MM.1S (cell line): ENCODE data around the gene ZBTB26.

Experiments
- DNase-seq: peaks from one replicate; pipeline ENCODE4 v3.0.0-alpha.2; 2015
- H2AFZ ChIP-seq: fragments of 300-600 bp; sonication (generic); 2 replicates; pipeline ENCODE4 v1.6.0; 2016; ENCODE audit warnings: antibody characterized with exemption, low read length
- H3F3A ChIP-seq: fragments of 300-600 bp; sonication (generic); 2 replicates; pipeline ENCODE4 v1.6.1; 2016; ENCODE audit warnings: mild to moderate bottlenecking, antibody characterized with exemption, low read length, moderate library complexity, mixed read lengths; ENCODE audit not compliant: insufficient read depth
- H3K27ac ChIP-seq: fragments of 300-600 bp; sonication (generic); 2 replicates; pipeline ENCODE4 v1.5.1; 2016; ENCODE audit warnings: mild to moderate bottlenecking, low read length
- H3K27me3 ChIP-seq: fragments of 300-600 bp; sonication (generic); replicated peaks from 2 replicates; pipeline ENCODE4 v1.6.0; 2016; ENCODE audit warnings: low read length; ENCODE audit not compliant: insufficient read depth
- H3K36me3 ChIP-seq: fragments of 300-600 bp; sonication (generic); replicated peaks from 2 replicates; pipeline ENCODE4 v1.6.1; 2016; ENCODE audit warnings: mild to moderate bottlenecking, low read length, mixed read lengths; ENCODE audit not compliant: insufficient read depth
- H3K4me1 ChIP-seq: fragments of 300-600 bp; sonication (generic); 2 replicates; pipeline ENCODE4 v1.6.1; 2016; ENCODE audit warnings: low read length, mixed read lengths
- H3K4me2 ChIP-seq: fragments of 300-600 bp; sonication (generic); 2 replicates; pipeline ENCODE4 v1.6.0; 2016; ENCODE audit warnings: low read depth, low read length
- H3K4me3 ChIP-seq: fragments of 300-600 bp; sonication (generic); 2 replicates; pipeline ENCODE4 v1.5.1; 2016; ENCODE audit warnings: low read length, mixed read lengths
- H3K79me2 ChIP-seq: fragments of 300-600 bp; sonication (generic); 2 replicates; pipeline ENCODE4 v1.6.1; 2016; ENCODE audit warnings: mixed run types, low read length, mixed read lengths
- H3K9ac ChIP-seq: fragments of 300-600 bp; sonication (generic); 2 replicates; pipeline ENCODE4 v1.6.1; 2016; ENCODE audit warnings: low read length, mixed read lengths
- H3K9me2 ChIP-seq: fragments of 300-600 bp; sonication (generic); replicated peaks from 2 replicates; pipeline ENCODE4 v1.6.1; 2016; ENCODE audit warnings: mild to moderate bottlenecking, low read length, mixed read lengths; ENCODE audit not compliant: insufficient read depth
- H3K9me3 ChIP-seq: fragments of 300-600 bp; sonication (generic); replicated peaks from 2 replicates; pipeline ENCODE4 v1.6.1; 2016; ENCODE audit warnings: mild to moderate bottlenecking, low read length, mixed read lengths; ENCODE audit not compliant: insufficient read depth
- H4K20me1 ChIP-seq: fragments of 300-600 bp; sonication (generic); 2 replicates; pipeline ENCODE4 v1.6.1; 2016; ENCODE audit warnings: mild to moderate bottlenecking, low read length, moderate library complexity, mixed read lengths; ENCODE audit not compliant: insufficient read depth
- EZH2 ChIP-seq: fragments of 300-600 bp; sonication (generic); optimal IDR thresholded peaks from 2 replicates; pipeline ENCODE3; 2017; ENCODE audit warnings: low read depth, mild to moderate bottlenecking, antibody characterized with exemption, low read length, mixed read lengths
- EZH2phosphoT487 ChIP-seq: fragments of 300-600 bp; sonication (generic); IDR thresholded peaks from 2 replicates; pipeline ENCODE4 v1.6.1; 2018; ENCODE audit warnings: antibody characterized with exemption, low read length
- TF ChIP-seq, protein P1 (sequence below): fragments of 300-600 bp; sonication (generic); IDR thresholded peaks from 2 replicates; pipeline ENCODE4 v1.5.1; 2016; ENCODE audit warnings: antibody characterized with exemption, low read length, mixed read lengths

ZBTB26 gene

DNA sequence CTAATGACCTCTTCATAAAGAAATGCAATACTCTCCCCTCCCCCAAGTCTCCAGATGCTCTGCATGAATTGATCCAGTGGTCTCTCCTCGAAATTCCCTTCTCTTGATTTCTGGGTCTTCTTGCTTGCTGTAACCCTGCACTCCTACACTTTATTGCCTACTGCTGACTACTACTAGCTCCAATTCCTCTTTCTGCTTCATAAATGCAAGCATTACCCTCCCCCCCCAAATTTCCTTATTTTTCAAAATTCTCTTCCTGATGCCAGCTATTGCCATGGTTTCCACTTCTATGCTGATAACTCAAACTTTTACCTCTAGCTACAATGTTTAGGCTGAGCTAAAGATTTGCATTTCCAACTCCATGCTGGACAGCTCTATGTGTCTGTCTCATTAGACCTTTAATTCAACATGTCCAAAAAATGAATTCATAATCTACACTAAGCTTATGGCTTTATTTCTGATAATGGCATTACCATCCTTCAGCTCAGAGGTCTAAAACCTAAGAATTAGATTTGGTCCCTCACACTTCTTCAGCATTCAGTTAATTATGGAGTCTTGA lies 1.4 kb downstream of the ZBTB26 start:
- peak overlapping the region; percentile 57; the same call in 1 of the 2 replicates for H3K4me2 ChIP-seq
- no peak overlapping the region for H3K27ac ChIP-seq
- no peak for DNase-seq
- H4K20me1 ChIP-seq = no peaks in the 10 kb centered on the region
- TF ChIP-seq EZH2 (no peak), EZH2phosphoT487 (no peak)
- TF ChIP-seq, protein P1, sequence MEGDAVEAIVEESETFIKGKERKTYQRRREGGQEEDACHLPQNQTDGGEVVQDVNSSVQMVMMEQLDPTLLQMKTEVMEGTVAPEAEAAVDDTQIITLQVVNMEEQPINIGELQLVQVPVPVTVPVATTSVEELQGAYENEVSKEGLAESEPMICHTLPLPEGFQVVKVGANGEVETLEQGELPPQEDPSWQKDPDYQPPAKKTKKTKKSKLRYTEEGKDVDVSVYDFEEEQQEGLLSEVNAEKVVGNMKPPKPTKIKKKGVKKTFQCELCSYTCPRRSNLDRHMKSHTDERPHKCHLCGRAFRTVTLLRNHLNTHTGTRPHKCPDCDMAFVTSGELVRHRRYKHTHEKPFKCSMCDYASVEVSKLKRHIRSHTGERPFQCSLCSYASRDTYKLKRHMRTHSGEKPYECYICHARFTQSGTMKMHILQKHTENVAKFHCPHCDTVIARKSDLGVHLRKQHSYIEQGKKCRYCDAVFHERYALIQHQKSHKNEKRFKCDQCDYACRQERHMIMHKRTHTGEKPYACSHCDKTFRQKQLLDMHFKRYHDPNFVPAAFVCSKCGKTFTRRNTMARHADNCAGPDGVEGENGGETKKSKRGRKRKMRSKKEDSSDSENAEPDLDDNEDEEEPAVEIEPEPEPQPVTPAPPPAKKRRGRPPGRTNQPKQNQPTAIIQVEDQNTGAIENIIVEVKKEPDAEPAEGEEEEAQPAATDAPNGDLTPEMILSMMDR = no peak
- H3K9ac ChIP-seq = no peak overlapping the region
- no peaks in the 10 kb centered on the region for H3K27me3 ChIP-seq
- H3K9me2 ChIP-seq = no peaks in the 10 kb centered on the region
- 0 out of 2 replicates have a peak, but pooled peaks cover 10% of the 10 kb centered on the region for H3F3A ChIP-seq
- no peaks in the 10 kb centered on the region for H3K36me3 ChIP-seq
- H3K4me1 ChIP-seq = peaks cover 8% of the 10 kb centered on the region; the same call in 1 of the 2 replicates
- H3K79me2 ChIP-seq = peaks cover 63% of the 10 kb centered on the region
- no peaks in the 10 kb centered on the region for H3K9me3 ChIP-seq
- H3K4me3 ChIP-seq = no peak overlapping the region
- H2AFZ ChIP-seq = no peak overlapping the region

DNA sequence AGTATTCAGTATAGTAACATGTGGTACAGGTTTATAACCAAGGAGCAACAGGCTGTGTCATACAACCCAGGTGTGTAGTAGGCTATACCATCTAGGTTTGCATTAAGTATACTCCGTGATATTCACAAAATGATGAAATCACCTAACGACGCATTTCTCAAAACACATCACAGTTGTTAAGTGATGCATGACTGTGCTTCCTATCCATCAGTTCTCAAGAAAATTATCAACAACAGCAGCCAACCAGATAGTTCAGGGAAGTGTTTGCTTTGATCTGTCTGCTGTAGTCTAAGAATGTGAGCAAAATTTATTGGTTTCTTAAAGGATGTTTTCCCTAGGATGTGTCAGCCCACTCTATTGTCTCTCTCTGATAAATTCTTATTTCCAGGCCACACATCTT lies 7.4 kb downstream of the ZBTB26 start:
- no peaks in the 10 kb centered on the region for H3K36me3 ChIP-seq
- peaks cover 16% of the 10 kb centered on the region; the same call in 1 of the 2 replicates for H3K79me2 ChIP-seq
- H3K4me2 ChIP-seq = no peak overlapping the region
- no peaks in the 10 kb centered on the region for H3F3A ChIP-seq
- no peaks in the 10 kb centered on the region for H3K9me2 ChIP-seq
- no peak for TF ChIP-seq EZH2phosphoT487
- H3K27me3 ChIP-seq = no peaks in the 10 kb centered on the region
- no peaks in the 10 kb centered on the region for H4K20me1 ChIP-seq
- H3K9me3 ChIP-seq = no peaks in the 10 kb centered on the region
- no peak overlapping the region for H2AFZ ChIP-seq
- H3K4me1 ChIP-seq = no peaks in the 10 kb centered on the region
- no peak overlapping the region for H3K9ac ChIP-seq
- no peak for DNase-seq
- no peak overlapping the region for H3K4me3 ChIP-seq
- no peak overlapping the region for H3K27ac ChIP-seq

DNA sequence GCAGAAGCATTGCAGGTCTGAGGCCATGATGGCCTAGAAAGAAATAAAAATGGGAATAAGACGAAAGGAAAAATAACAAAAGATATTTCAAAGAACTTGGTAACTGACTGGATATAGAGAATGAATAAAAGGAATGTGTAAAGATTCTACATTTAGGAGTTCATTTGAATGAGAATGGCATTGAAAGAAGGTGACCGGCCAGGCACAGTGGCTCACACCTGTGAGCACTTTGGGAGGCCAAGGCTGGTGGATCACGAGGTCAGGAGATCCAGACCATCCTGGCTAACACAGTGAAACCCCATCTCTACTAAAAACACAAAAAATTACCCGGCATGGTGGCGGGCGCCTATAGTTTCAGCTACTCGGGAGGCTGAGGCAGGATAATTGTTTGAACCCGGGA lies 8.6 kb downstream of the ZBTB26 start:
- 0 out of 2 replicates have a peak, but pooled peaks cover 11% of the 10 kb centered on the region for H3K79me2 ChIP-seq
- H3K27me3 ChIP-seq = no peaks in the 10 kb centered on the region
- H3K9ac ChIP-seq = no peak overlapping the region
- DNase-seq = no peak
- H3K4me2 ChIP-seq = no peak overlapping the region
- H2AFZ ChIP-seq = no peak overlapping the region
- no peaks in the 10 kb centered on the region for H3K36me3 ChIP-seq
- H3F3A ChIP-seq = no peaks in the 10 kb centered on the region
- TF ChIP-seq EZH2phosphoT487 (no peak), EZH2 (no peak)
- TF ChIP-seq, protein P1 = no peak
- H3K4me1 ChIP-seq = no peaks in the 10 kb centered on the region
- no peaks in the 10 kb centered on the region for H3K9me2 ChIP-seq
- no peaks in the 10 kb centered on the region for H4K20me1 ChIP-seq
- no peak overlapping the region for H3K27ac ChIP-seq
- H3K9me3 ChIP-seq = no peaks in the 10 kb centered on the region
- H3K4me3 ChIP-seq = no peak overlapping the region

DNA sequence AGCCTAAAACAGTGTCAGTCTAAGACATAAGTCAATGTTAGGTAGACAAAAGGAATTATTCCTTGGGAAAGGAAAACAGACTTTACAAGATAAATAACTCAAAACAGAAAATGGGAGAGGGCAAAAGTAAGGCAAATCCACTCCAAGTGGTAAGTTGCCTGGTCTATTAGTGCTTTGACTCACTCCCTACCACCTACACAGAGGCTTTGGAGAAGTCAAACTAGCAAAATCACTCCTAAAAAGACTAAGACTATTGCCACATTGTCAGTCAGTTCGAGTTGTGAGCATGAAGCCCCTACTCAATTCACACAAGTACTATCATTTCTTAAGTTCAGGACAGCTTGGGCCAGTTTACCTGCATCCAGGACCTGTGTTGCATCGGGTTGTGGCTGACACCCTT lies 13.0 kb downstream of the ZBTB26 start:
- DNase-seq = no peak
- Histone ChIP-seq H3K9me2 (no peaks in the 10 kb centered on the region), H4K20me1 (no peaks in the 10 kb centered on the region), H3K4me3 (no peak overlapping the region), H3K79me2 (0 out of 2 replicates have a peak, but pooled peaks cover 3% of the 10 kb centered on the region), H3K9ac (no peak overlapping the region), H3K27me3 (no peaks in the 10 kb centered on the region), H3F3A (peaks cover 2% of the 10 kb centered on the region), H2AFZ (no peak overlapping the region), H3K9me3 (no peaks in the 10 kb centered on the region), H3K4me1 (no peaks in the 10 kb centered on the region), H3K27ac (no peak overlapping the region), H3K4me2 (no peak overlapping the region), H3K36me3 (no peaks in the 10 kb centered on the region)
- no peak for TF ChIP-seq EZH2phosphoT487
